DLD1 (cell line): ENCODE results near the gene SLC4A11.

Experiments used
- in situ Hi-C: cut with HindIII; loops from 2 replicates; pipeline ENCODE4 v1.10.0; 2017; ENCODE audit warnings: low sequenced_read_pairs

SLC4A11 gene

GRCh38 chr20:3247638-3248037 is 8.6 kb upstream of the SLC4A11 start:
- in situ Hi-C loops = no loop called here

DNA sequence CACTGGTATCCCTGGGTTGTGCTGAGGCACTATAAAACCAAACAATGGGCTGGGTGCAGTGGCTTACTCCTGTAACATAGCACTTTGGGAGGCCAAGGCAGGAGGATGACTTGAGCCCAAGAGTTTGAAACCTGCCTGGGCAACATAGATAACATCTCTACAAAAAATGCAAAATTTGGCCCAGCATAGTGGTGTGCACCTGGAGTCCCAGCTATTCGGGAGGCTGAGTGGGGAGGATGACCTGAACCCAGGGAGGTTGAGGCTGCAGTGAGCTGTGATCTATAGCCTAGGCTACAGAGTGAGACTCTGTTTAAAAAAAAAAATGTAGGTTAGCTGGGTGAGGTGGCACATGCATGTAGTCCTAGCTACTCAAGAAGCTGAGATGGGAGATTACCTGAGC is 7.7 kb upstream of the SLC4A11 start:
- in situ Hi-C loops = no loop called here

DNA sequence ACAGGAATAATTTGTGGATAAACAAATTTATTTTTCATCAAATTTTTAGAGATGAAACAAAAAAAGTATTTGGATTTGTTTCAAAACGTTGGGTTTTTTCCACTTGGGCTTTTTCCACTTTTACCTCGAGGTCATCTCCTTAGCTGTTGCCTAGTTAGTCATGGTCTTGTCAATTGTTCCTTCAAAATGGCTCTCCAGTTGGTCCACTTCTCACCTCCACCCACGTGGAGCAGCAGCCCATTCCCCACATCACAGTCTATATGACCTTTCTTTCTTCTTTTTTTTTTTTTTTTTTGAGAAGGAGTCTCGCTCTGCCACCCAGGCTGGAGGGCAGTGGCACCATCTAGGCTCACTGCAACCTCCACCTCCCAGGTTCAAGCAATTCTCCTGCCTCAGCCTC is 6.7 kb upstream of the SLC4A11 start:
- in situ Hi-C loops = no loop called here

- in situ Hi-C loops = no loop called here
These were observed 6.2 kb upstream of the SLC4A11 start for GRCh38 chr20:3245156-3245555.

- in situ Hi-C loops = no loop called here
These were observed 5.6 kb upstream of the SLC4A11 start for GRCh38 chr20:3244613-3245012.

- in situ Hi-C loops = no loop called here
These were observed 4.8 kb upstream of the SLC4A11 start for GRCh38 chr20:3243718-3244358.

DNA sequence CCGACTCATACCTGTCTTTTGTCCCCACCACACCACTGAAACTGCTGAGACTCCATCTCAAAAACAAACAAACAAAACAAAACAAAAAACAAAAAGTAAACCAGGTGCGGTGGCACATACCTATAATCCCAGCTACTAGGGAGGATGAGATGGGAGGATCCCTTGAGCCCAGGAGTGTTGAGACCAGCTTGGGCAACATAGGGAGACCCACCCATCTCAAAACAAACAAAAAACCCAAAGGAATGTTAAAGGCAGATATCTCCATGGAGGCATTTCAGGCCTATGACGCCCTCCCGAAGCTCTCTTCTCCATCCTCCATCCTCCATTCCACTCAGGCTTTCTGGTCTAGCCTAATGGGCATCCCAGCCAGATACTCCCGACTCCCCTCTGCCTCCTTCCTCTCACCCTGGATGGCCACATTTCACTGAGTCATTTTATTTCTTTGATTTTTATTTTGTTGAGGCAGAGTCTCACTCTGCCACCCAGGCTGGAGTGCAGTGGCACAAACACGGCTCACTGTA is 3.2 kb upstream of the SLC4A11 start:
- in situ Hi-C loops = no loop called here

DNA sequence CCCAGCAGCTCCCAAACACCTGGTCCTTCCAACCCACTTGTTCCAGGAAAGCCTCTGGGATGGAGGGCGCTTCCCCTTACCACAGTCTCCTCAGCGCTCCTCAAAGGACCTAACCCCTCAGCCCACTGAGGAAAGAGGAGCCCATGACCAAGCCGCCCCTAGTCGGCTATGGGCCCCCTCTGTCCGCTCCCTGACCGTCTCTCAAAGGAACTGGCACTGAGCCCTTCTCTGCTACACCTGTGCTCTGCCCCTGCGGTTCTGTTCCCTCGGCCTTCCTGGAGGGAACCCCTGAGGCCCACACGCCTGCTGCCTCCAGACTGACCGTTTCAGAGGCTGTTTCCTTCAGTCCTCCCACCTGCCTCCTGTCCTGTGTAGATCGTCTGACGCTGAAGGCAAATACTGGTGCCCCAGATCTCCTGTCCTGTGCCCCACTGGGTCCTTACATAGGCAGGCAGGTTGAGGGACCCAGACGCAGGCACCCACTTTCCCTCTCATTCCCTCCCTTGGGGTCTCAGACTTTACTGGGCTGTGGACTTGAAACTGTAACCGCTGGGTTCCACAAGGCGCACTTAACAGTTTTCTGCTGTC is 1.9 kb upstream of the SLC4A11 start:
- in situ Hi-C loops = no loop called here

- in situ Hi-C loops = no loop called here
These were observed 1.1 kb upstream of the SLC4A11 start for GRCh38 chr20:3239867-3240775.

- in situ Hi-C loops = no loop called here
These were observed 369 bp downstream of the SLC4A11 start for GRCh38 chr20:3238616-3239025.

- in situ Hi-C loops = no loop called here
These were observed 903 bp downstream of the SLC4A11 start for GRCh38 chr20:3237958-3238615.

DNA sequence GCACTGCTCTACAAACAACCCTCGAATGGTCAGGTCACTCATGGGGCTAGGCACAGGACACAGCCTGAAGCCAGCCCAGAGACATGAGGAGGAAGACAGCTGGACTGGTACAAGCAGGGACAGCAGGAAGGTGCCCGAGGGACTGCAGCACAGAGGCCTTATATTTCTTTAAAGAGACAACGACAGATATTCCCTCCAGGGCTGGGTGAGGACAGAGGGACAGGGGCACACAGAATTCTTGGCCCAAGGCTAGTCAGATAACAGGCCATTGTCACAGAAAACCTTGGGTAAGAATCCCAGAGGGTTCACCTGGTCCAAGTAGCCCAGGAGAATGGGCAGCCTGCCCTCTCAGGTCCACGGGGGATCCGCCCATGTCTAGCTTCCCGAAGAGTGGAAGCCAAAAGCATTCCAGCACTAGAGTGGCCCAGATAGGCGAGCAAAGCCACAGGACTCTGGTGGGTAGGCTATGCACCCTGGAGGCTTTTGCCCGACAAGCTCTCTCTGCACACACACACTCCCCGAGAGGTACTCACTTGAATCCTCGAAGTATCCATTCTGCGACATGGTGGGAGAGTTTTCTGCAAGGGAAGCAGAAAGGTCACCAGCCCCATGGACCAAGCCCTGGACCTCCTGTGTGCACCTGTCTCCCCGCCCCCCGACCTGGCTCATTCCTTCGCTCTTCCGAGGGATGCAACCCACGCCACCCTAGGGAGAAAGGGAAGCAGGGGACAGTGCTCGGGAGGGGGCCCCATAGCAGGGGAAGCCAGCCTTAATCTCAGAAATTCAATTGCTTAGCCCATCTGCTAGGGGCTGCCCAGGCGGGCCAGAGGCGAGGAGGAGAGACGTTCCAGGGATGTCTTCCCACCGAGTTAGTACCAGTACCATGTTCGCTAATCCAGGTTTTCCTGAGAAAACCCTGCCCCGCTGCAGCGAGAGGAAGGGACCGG is 1.7 kb downstream of the SLC4A11 start:
- in situ Hi-C loops = no loop called here

DNA sequence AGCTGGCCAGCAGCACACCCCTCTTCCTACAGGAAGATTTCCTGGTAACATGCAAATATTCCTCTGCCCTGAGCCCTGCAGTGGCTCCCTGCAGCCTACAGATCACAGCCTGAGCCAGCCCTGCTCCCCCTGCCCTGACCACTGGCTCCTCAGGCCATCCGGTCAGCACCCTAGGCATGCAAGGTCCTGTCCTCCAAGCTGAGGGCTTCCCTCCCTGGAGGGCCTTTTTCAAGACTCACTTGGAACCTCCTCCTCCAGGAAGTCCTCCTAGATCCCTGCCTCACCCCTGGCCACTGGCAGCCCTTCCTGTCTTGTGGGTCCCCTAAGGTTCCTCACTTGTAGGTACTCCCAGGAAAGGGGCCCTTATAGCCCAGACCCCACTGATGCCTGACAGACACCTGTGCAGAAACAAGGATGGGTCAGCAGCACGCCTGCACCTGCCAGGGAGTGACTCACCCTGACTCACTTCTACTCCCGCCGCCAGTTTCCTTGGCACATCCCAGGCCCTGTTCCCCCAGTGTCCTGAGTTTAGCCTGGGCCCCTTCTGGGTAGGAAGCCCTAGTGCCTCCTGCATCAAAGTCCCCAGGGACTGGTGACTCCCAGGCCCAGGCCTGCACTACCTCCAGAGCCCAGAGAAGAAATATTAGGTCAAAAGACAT is 3.2 kb downstream of the SLC4A11 start:
- in situ Hi-C loops = no loop called here

DNA sequence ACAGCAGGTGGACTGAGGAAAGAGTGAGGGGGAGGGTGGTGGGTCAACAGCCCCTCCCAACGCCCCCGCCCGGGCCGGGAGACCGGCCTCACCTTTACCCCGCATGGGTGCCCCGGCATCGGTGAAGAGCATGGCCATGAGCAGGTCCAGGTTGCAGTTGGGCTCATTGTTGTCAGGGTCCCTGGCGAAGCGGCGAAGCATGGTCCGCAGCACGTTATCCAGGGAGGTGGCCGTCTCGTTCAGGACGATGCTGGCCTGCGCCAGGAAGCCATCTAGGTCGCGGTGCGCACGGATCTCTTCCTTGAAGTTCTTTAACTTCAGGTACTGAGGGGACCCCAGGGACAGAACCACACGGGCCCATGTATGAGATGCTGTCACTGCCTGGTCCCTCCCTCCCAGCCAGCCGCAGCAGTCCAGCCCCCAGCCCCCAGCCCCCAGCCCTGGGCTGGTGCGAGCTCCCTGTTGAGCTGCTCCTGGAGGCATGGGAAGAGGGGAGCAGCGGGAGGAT is 4.9 kb downstream of the SLC4A11 start:
- in situ Hi-C loops = no loop called here

DNA sequence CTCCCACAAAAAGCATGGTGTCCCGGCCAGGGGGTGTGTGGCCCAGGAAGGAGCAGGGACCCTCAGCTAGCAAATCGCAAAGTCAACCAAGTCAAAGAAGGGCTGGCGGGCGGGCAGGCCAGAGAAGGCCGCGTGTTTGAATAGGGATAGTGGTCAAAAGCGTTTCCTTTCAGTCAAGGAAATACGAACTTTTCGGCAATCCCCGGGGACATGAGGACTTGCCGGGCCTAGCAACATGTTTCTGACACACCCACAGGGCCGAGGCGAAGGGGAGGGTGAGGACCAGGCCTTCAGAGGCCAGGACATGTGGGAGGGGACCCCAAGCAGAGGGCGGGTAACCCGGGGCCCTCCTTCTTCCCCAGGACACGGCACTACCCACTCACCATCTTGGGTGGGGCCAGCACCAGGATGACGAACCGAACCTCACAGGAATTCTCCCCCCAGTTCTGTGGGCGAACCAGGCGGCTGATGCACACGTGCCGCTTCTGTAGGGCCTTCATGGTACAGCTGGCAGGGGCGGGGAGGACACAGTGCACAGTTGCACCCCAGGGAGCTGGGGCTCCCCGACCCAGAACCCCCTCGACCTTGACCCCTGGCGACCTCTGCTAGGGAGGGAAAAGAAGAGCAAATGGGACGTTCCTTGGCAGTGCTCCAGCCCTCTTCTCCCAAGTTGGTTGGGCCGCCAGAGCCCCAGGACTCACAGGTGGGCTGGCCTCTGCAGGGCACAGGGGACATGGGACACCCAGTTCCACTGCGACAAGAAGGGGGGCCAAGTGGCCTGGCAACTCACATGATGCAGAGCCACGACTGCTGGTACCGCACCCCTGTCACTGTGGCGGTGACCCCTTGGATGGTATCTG is 5.6 kb downstream of the SLC4A11 start:
- in situ Hi-C loops = no loop called here

DNA sequence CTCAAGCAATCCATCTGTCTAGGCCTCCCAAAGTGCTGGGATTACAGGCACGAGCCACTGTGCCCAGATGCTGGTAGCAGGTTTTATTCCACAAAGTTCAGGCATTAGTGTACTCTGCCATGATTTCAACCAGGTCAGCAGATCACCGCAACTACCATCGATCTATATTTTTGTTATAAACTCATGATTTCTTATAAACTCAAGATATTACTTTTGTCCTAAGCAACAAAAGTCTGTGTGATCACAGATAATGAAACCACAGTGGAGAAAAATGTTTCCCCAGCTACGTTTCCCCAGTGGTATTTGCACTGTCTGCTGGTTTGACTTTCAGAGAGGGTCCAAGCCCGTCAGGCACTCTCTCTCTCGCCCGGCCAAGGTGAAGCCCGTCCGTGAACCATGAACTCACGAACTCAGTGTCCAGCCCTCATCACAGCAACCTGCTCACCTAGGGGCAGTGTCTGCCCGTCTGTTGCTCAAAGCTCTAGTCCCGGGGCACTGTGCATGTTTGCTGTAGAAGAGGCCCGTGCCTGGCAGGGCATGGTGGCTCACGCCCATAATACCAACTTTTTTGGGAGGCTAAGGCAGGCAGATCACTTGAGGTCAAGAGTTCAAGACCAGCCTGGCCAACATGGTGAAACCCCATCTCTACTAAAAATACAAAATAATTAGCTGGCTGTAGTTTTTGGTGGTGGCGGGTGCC is 7.0 kb downstream of the SLC4A11 start:
- in situ Hi-C loops = no loop called here

DNA sequence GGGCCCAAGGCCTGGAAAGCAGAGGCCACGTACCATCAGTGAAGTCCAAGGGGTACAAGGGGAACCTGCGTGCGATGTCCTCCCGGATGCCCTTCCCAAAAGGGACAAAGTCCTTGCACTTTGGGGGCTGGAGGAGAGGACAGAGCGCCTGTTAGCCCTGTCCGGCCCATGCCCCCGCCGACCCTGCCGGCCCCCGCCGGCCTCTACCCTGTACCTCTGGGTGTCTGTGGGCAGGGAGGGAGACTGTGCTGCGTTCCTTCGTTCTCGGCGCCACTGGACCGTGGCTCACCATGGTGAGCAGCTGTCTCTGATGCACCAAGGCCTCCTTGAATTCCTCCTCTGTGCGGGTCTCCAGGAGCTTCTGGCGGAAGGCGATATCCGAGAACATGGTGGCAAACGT is 7.9 kb downstream of the SLC4A11 start:
- in situ Hi-C loops = no loop called here

GRCh38 chr20:3229798-3230197 is 9.2 kb downstream of the SLC4A11 start:
- in situ Hi-C loops = no loop called here
